GM21390 (cell line): ENCODE data around the gene KCNIP2.

Experiments
- ATAC-seq: cut with Tn5 transposase; IDR thresholded peaks from one replicate; pipeline ENCODE4 v1.9.1; 2021; ENCODE audit not compliant: unreplicated experiment

The KCNIP2 gene

GRCh38 chr10:101851411-101852116 lies 8.0 kb upstream of the KCNIP2 start:
- no peak for ATAC-seq

- no peak for ATAC-seq
Observed at GRCh38 chr10:101850749-101851148, 7.1 kb upstream of the KCNIP2 start.

GRCh38 chr10:101848894-101849351 lies 5.3 kb upstream of the KCNIP2 start:
- no peak for ATAC-seq

- ATAC-seq = no peak
Observed at GRCh38 chr10:101848408-101848807, 4.8 kb upstream of the KCNIP2 start.

- ATAC-seq = no peak
Observed at GRCh38 chr10:101845893-101846292, 2.3 kb upstream of the KCNIP2 start.

DNA sequence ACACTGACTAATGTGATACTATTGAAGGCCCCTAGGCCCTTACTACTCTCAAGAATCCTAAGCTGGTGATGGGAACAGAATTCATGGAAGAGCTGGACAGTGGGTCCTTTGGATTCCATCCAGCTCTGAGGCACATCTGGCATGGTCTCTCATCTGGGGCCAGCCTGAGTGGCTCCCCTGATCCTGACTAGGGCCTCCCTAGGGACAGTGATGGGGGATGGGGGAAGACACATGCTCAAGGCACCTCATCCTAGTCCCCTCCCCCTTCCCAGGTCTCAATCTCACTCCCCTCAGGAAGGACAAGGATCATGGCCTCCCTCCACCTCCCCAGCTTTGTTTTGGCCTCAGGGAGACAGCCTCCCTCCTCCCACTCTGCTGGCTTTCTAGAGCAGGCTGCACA lies 1.8 kb downstream of the KCNIP2 start:
- ATAC-seq = no peak

DNA sequence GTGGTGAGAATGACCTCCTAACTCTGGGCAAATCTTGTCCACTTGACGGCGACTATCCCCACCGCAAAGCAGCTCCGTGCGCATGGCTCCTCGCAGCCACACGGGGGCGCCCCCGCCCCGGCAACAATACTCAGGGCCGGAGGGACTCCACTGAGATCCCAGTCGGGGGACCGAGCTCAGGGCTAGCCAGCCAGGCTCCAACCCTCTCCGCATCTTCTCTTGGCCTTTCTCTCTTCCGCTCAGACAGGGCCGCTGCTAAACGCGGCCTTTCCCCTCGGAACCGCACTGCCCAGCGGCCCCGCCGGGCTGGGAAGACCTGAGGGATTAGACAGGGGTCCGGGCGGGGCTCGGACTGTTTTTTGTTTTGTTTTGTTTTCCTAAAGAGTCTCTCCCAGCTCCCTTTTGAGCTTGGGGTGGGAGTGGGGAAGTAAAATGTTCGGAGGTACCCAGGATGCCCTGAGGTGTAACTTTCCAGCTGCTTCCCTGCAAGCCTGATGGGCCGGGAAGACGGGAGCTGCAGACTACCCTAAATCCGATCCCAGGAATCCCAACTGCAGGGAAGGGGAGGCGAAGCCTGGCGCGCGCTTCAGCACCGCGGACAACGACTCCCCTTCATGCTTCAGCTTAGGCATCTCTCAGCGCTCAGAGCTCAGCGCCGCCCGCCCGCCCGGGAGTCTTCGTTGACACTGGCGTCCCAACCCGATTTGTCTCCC lies 2.7 kb downstream of the KCNIP2 start:
- ATAC-seq = peak; percentile 63

DNA sequence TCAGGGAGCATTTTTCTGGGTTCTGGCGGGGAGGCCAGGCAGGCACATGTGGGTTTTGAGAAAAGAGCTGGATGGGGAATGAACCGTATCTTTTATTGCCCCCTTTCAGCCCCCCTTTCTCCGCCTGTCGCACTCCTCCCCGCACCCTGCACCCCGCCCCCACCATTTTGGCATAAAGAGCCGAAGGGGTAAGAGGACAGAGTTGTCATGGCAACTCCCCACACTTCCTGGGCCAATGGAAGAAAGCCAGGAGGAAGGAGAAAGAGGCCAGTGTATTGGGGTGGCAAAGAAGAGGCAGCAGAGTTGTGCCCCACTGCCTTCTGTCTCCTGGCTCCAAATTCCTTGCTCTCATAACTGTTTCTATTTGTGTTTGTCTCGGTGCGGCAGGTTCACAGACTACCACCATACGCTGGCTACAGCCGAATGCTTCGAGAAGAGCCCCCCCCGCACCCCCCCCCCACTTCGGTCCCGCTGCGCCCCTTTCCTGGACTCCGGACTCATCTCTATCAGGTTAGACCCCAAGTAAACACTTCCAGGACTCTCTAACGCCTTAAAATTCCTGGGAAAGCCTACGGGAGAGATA lies 3.4 kb downstream of the KCNIP2 start:
- ATAC-seq = no peak

GRCh38 chr10:101839416-101840063 lies 4.1 kb downstream of the KCNIP2 start:
- ATAC-seq = peak; percentile 38

GRCh38 chr10:101839002-101839401 lies 4.6 kb downstream of the KCNIP2 start:
- ATAC-seq = no peak

- ATAC-seq = no peak
Observed at GRCh38 chr10:101838416-101838970, 5.1 kb downstream of the KCNIP2 start.

GRCh38 chr10:101837748-101838147 lies 5.9 kb downstream of the KCNIP2 start:
- no peak for ATAC-seq

GRCh38 chr10:101835362-101835761 lies 8.2 kb downstream of the KCNIP2 start:
- ATAC-seq = no peak

DNA sequence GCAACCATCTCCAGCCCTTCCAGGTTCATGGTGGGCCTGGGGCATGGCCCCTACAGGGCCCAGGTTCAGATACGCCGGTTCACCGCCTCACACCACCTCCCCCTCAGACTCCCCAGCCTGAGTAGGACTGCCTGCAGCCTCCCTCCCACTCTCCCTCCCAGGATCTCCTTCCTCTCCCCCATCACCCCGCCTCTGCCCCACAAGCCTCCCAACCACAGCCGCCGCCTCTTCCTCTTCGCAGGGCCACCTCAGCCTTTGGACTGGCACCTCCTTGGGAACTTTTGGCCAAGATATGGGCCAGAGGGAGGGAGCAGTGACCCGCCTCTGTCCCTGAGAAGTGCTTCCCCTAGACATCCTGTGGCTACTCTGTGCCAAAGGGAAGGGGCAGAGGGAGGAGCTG lies 9.3 kb downstream of the KCNIP2 start:
- ATAC-seq = no peak

- ATAC-seq = no peak
Observed at GRCh38 chr10:101833466-101833865, 10.1 kb downstream of the KCNIP2 start.

- ATAC-seq = no peak
Observed at GRCh38 chr10:101832325-101832771, 11.3 kb downstream of the KCNIP2 start.

GRCh38 chr10:101831169-101831811 lies 12.3 kb downstream of the KCNIP2 start:
- ATAC-seq = no peak

DNA sequence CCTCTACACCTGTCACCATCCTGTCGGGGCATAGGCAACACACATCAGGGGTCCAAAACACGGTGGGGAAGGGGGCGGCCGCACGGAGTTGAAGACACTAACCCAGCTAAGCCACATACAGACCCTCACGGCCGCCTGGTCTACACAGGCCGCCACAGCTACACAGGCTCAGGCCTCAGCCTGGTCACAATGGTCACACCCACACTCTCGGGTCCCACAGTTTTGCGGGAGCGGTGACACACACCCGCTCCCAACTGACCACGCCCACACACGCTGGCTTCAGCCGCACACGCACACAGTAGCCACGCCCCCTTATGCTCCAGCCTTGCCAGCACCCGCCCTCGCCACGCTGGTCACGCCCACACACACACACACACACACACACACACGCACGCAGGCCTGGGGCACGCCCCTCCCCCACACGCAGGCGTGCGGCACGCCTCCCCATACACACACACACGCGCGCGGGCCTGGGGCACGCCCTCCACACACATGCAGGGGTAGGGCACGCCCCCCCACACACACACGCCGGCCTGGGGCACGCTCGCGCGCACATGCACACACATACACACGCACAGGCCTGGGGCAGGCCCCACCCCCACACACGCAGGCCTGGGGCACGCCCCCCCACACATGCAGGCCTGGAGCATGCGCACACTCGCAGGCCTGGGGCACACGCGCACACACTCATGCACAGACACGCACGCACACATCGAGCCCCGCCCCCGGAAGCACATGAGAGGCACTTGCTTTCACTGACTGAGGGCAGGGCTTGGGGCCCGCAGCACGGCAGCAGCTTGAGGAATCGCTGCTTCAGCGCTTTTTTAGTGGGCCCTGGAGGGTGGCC lies 13.1 kb downstream of the KCNIP2 start:
- peak; percentile 56 for ATAC-seq

DNA sequence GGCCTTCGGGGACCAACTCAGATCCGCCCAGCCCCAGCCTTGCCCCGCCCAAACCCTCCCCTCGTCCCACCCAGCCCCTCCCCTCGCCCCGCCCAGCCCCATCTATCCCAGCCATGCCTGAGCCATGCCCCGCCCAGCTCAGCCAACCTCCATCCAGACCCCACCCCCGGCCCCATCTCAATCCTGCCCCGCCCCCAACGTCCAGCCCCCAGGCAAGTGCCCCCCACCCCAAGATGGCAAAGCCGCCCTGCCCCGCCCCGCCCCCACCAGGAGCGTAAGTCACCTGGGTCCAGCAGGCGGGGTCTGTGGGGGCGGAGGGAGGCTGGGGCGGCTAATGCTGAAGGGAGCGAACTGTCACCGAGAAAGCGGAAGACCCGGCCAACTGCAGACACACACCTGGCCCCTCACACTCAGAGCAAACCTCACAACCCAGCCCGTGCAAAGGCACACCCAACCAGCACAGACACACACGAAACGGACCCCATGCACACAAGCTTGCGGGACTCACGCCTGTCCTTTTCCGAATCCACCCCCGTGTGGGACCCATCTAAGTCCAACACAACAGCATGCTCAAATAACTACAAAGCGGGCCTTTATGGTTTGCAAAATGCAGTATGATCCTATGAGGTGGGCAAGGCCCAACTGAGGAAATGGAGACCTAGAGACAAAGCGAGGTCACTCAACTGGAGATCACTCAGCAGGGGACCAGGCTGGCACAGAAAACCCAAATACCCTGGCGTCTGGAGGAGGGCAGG lies 13.9 kb downstream of the KCNIP2 start:
- peak; percentile 6 for ATAC-seq
